Measurements from ENCODE around the gene KRTAP10-11.

DNA sequence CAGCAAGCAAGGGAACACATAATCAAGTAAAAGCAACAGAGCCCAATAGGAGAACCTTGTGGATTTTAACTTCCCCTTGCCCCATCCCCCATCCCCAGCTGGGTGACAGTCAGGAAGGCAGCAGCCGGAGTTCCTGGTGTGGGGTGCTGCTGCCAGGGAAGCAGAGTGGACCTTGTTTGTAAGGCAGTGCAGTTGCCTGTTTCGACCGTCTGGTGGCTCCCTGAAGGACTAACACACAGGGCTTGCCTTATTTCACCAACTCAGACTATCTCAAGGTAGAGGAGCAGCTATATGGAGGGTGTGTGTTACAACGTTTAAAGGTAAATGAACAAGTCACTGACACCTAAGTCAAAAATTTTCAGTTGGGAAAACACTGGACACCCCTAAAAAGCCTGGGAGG is 27.7 kb upstream of the KRTAP10-11 start:
- no peak for TF ChIP-seq POLR2A (IDR thresholded peaks at IDR 0.05)
- TF ChIP-seq, protein P1, sequence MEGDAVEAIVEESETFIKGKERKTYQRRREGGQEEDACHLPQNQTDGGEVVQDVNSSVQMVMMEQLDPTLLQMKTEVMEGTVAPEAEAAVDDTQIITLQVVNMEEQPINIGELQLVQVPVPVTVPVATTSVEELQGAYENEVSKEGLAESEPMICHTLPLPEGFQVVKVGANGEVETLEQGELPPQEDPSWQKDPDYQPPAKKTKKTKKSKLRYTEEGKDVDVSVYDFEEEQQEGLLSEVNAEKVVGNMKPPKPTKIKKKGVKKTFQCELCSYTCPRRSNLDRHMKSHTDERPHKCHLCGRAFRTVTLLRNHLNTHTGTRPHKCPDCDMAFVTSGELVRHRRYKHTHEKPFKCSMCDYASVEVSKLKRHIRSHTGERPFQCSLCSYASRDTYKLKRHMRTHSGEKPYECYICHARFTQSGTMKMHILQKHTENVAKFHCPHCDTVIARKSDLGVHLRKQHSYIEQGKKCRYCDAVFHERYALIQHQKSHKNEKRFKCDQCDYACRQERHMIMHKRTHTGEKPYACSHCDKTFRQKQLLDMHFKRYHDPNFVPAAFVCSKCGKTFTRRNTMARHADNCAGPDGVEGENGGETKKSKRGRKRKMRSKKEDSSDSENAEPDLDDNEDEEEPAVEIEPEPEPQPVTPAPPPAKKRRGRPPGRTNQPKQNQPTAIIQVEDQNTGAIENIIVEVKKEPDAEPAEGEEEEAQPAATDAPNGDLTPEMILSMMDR (IDR thresholded peaks at IDR 0.05) = no peak
- no peak for TF ChIP-seq EP300 (IDR thresholded peaks at IDR 0.05)
